Peyer's patch (tissue), 4 donors: ENCODE results near the gene RTP3.

ENCODE experiments used
- POLR2A ChIP-seq, 2 donors: fragments of 450-650 bp; IDR thresholded peaks; one replicate each; pipeline ENCODE4 v1.5.1; 2017; ENCODE audit warnings: antibody characterized with exemption in 2 of 2, mild to moderate bottlenecking in 2 of 2, moderate library complexity in 2 of 2
- TF ChIP-seq, protein P1 (sequence below), 6 experiments: fragments of 450-650 bp in 4 of 6; fragments of 200-600 bp in 2 of 6; sonication (generic) in 1 of 6; IDR thresholded peaks; one replicate each; pipeline ENCODE4 v1.5.1; 2017 to 2019; ENCODE audit warnings: antibody characterized with exemption in 6 of 6, mild to moderate bottlenecking in 3 of 6, moderate library complexity in 1 of 6

DNA sequence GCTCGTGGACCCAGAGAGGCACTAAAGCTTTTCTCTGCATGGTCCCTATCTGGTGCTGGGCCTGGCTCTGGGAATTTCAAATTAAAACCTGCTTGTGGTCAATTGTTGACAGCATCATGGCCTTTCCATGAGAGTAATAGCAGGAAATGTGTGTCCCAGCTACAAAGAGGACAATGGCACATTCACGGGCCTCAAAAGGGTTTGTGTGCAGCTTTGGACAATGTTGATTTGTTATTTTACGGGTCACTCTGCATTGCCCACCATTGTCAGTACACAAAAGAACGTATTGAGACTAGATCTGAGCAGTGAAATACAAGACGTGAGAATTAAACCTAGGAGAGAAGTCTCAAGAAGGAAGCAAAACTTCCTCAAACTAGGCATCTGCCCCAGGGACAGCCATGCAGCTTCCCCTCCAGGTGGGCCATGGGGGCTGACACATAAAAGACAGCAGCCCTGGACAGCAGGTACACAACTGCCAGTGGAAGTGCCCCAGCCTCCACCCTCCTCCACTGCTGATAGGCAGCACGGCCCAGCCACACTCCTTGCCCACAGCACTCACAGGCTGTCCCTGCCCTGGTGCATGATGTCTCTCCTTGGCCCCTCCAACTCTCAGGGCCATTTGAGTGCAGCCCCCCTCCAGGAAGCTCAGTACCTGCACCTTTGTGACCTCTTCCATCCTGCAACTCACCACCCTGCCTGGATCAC, 17.1 kb upstream of the RTP3 start:
- TF ChIP-seq, protein P1, sequence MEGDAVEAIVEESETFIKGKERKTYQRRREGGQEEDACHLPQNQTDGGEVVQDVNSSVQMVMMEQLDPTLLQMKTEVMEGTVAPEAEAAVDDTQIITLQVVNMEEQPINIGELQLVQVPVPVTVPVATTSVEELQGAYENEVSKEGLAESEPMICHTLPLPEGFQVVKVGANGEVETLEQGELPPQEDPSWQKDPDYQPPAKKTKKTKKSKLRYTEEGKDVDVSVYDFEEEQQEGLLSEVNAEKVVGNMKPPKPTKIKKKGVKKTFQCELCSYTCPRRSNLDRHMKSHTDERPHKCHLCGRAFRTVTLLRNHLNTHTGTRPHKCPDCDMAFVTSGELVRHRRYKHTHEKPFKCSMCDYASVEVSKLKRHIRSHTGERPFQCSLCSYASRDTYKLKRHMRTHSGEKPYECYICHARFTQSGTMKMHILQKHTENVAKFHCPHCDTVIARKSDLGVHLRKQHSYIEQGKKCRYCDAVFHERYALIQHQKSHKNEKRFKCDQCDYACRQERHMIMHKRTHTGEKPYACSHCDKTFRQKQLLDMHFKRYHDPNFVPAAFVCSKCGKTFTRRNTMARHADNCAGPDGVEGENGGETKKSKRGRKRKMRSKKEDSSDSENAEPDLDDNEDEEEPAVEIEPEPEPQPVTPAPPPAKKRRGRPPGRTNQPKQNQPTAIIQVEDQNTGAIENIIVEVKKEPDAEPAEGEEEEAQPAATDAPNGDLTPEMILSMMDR (IDR thresholded peaks at IDR 0.05) = no peak
- TF ChIP-seq POLR2A (IDR thresholded peaks at IDR 0.05) = no peak
